ENCODE measurements around the gene FIBP.

The FIBP gene

DNA sequence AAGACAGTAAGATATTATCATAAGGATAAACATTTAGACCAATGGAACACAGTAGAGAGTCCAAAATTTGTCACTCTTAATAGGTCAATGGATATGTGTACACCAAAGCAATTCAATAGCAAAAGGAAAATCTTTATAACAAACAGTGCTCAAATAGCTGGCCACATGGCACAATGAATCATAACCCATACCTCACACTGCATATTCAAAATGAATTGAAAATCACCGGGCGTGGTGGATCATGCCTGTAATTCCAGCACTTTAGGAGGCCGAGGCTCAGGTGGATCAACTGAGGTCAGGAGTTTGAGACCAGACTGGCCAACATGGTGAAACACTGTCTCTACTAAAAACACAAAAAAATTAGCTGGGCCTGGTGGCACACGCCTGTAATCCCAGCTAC is 46.1 kb downstream of the FIBP start:
- no peak for TF ChIP-seq SUZ12 (IDR thresholded peaks at IDR 0.05; ENCODE audit: extremely low read depth, insufficient read depth, insufficient read length)
- no peak for TF ChIP-seq YY1 (IDR thresholded peaks at IDR 0.05; ENCODE audit: insufficient read depth, insufficient read length)
- no peak for TF ChIP-seq ZNF274 (IDR thresholded peaks at IDR 0.05; ENCODE audit: low read depth, low read length)
- Histone ChIP-seq H3K9me3 (ENCODE audit: insufficient read depth, low read length) (no peaks in the 10 kb centered on the region), H3K27me3 (ENCODE audit: insufficient read depth, insufficient read length) (no peaks in the 10 kb centered on the region), H3K36me3 (ENCODE audit: insufficient read depth, insufficient read length, low read length) (no peaks in the 10 kb centered on the region), H3K4me1 (ENCODE audit: insufficient read depth, insufficient read length) (no peaks in the 10 kb centered on the region), H3K9ac (ENCODE audit: insufficient read length, low read depth) (no peak overlapping the region), H3K4me3 (ENCODE audit: insufficient read length, low read depth) (no peak overlapping the region)
- no peak for DNase-seq (ENCODE audit: low read depth, low spot score)

DNA sequence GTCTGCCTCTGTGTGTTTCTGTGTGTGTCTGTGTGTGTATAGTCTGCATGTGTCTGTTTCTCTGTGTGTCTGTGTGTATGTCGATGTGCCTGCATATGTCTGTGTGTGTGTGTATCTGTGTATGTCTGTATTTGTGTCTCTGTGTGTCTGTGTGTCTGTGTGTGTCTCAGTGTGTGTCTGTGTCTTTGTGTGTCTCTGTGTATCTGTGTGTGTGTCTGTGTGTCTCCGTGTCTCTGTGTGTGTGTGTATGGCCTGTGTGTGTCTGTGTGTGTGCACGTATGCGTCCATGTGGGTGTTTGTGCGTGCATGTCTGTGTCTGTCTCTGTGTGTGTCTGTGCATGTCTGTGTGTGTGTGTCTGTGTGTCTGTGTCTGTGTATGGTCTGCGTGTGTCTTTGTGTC is 54.1 kb downstream of the FIBP start:
- no peaks in the 10 kb centered on the region for H3K36me3 ChIP-seq (ENCODE audit: insufficient read depth, insufficient read length, low read length)
- peaks cover 6% of the 10 kb centered on the region; the same call in 1 of the 2 replicates for H3K9me3 ChIP-seq (ENCODE audit: insufficient read depth, low read length)
- H3K4me3 ChIP-seq (ENCODE audit: insufficient read length, low read depth) = peak overlapping the region; percentile 66
- TF ChIP-seq SUZ12 (IDR thresholded peaks at IDR 0.05; ENCODE audit: extremely low read depth, insufficient read depth, insufficient read length) (no peak), YY1 (IDR thresholded peaks at IDR 0.05; ENCODE audit: insufficient read depth, insufficient read length) (no peak), ZNF274 (IDR thresholded peaks at IDR 0.05; ENCODE audit: low read depth, low read length) (no peak)
- H3K9ac ChIP-seq (ENCODE audit: insufficient read length, low read depth) = peak overlapping the region; percentile 69
- no peak for DNase-seq (ENCODE audit: low read depth, low spot score)
- H3K4me1 ChIP-seq (ENCODE audit: insufficient read depth, insufficient read length) = peaks cover 6% of the 10 kb centered on the region
- peaks cover 4% of the 10 kb centered on the region for H3K27me3 ChIP-seq (ENCODE audit: insufficient read depth, insufficient read length)
